SIG-M5 treated with dmso at 0.1 percent for 504 hours (cell line): Measurements from ENCODE around the gene CAMSAP2.
A peak's percentile ranks its signal among the peaks of the same experiment; 100 is the strongest.
"Not testable (repeated sequence)": the region's sequence is repeated elsewhere in the genome, so short reads cannot be mapped to it uniquely, and the experiment has no call there.

Experiments used
- DNase-seq: peaks from one replicate; lab custom pipeline; 2025; ENCODE audit not compliant: unreplicated experiment; lab: John Stamatoyannopoulos, UW

CAMSAP2 gene

DNA sequence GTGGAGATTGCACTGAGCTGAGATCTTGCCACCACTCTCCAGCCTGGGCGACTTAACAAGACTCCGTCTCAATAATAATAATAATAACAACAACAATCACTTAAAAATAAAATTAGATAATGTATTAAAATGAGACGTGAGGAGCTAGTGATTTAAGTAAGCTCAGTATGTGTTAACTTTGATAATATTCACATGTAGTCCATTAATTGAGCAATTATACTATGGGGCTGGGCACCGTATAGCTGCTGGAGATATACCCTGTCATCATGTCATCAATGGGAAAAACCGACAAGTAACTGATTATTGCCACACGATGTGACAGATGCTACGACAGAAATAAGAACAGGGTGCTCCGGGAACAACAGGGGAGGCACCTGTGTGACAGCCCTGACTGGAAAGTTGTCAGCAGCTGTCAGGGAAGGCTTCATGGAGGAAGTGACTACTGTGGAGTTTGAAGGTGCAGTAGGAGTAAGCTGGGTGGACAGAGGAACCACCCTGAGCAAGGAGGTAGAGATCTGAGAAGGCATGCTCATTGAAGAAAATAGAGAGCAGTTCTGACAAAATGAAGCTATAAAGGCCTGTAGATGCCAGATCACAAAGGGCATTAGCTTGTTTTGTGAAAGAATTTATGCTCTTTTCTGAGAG, 924 bp upstream of the CAMSAP2 start:
- DNase-seq = no peak

DNA sequence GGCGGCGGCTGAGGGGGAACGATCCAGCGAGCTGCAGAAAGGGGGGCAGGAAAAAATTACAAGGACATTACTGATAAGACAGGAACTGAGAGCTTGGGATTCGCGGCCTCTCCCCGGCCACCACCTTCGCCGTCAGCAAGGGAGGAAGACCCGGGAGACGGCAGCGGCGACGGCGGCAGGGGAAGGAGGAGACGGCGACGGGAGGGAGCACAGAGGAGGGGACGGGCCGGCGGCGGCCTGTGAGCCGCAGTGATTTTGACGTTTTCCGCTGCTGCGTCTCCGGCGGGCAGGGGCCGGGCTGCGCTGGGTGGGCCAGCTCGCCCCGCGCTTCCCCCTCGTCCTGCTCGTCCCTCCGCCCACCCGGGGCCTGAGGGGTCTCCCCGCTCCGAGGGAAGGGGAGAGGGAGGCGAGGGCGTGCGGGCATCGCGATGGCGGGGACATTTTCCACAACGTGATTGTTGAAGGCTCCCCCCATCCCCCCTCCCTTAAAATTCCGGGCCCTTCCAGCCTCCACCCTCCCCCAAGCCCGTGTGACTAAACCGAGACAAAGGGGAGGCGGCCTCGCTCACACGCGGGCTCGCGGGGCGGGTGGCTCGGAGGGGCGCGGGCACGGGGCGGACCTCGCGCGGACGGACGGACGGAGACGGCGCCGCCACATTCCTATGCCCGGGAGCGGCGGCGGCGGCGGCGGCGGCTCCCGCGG, 407 bp downstream of the CAMSAP2 start:
- DNase-seq = peak; percentile 67

DNA sequence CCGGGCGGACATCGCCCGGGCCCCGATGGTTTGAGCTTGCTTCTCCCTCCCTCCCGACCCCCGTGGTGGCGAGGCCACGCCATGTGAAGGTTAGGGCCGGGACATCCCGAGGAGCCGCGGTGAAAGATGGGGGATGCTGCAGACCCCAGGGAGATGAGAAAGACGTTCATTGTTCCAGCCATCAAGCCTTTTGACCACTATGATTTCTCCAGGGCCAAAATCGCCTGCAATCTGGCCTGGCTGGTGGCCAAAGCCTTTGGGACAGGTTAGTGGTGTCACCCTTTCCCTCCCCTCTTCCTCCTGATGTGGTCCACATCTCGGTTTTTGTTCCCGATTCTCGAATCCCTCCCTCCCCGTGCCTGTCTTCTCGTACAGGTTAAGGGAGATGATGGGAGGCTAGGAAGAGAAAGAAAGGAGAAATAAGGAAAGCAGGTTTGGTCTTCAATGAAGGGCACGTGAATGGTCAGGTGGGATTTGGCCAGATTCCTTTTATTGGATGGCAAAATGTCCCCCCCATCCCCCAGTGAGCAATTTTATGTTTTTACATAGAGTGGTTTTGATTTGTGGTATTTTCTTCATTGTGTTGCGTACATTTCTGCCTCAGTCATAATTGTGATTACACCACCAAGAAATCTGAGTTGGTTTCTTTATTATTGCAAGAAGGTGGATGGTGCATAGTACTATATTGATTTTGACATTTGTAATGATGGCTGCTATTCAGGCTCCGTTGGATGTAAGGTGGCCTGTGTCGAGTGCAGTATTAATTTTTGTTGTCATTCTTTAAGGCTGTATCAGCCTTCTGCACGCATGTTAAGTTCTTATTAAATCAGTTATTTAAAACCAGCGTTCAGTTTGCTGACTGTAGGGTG, 1.2 kb downstream of the CAMSAP2 start:
- DNase-seq = no peak

DNA sequence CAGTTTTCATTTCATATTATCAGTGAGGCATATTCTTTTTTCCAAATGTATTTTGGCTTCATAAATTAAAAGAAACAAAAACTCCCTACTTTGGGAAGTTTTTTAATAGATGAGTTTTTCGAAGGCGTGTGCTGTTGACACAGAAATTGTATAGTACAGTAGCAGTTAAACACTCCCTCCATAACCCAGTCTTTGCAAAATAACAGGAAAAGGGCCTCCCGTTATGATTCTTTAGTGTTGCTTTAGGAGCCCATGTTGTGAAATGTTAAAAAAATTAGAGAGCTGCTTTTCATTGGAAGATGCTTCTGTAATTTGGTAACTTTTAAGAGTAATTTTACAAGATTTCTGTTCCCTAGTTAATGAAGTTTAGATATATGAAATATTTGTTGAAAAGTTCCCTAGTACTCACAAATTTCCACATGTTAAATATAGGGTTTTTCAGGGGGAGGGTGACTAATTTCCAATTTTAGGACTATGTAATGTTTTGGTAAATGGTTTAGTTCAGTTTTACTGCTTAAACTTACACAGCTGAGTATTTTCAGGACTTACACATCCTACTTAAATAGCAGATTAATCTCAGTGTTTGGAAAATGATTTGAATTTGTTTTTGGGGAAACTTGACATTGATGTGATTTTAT, 2.0 kb downstream of the CAMSAP2 start:
- DNase-seq = peak; percentile 44

DNA sequence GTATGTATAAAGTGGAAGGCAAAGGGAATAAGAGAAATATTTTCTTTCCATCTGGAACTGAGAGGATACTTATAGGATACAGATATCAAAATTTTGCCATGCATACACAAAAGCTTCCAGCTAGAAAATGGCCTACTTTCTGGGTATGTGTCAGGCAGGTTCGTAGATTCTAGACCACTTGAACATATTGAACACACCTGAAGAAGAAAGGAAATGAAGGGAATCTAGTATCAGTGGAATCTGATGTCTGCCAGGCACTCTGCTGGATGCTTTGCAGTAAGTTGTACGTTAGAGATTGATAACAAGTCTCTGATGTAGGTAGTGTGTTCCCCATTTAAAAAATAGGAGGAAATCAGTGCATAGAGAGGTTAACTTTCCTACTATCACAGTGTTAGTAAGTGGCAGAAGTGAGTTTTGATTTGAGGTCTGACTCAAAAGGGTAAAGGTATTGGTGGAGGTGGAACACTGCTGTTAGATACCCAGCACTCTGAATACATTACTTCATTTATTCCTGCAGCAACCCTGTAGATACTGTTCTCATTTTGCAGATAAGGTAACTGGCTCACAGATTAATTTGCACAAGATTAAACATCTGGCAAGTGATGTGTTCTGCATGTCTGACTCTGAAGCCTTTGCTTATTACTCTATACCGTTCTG, 3.0 kb downstream of the CAMSAP2 start:
- DNase-seq = no peak

DNA sequence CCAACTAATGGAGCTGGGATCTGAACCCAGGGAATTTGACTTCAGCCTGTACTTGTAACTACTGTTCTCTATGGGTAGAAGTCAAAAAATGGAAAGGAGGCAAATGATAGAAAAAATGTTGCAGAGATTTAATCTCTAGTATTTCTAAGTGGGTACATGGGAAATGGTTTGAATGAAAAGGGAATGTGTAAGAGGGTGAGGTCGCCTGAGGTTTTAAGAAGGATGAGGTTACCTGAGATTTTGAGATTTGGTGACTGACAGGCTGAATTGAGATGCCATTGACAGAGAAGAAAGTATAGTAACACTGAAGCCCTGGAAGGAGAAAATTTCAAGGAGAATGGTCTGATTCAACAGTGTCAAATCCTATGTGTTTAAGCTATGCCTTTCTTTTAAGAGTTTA, 5.5 kb downstream of the CAMSAP2 start:
- no peak for DNase-seq

DNA sequence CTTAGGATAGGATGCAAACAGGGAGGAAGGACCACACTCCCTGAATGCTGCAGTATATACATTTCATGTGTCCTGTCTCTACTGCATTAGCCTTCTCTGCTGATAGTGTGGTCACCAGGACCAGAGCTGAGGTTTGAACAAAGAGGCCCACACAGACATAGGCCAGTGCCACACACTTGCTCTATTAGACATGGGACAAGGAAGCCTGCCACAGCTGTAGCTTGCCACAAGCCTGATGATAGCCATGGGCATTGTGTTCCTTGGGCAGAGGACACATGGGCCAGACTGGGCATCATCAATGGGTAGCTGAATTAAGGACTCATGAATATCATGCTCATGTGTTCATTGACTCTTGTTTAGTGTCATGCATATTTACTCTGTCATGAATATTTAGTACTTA, 10.4 kb downstream of the CAMSAP2 start:
- DNase-seq = no peak

DNA sequence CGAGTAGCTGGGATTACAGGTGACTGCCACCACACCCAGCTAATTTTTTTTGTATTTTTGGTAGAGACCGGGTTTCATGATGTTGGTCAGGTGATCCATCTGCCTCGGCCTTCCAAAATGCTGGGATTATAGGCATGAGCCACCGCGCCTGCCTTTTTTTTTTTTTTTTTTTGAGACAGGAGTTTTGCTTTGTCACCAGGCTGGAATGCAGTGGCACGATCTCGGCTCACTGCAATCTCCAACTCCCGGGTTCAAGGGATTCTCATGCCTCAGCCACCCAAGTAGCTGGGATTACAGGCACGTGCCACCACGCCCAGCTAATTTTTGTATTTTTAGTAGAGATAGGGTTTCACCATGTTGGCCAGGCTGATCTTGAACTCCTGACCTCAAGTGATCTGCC, 12.1 kb downstream of the CAMSAP2 start:
- not testable (repeated sequence) for DNase-seq

DNA sequence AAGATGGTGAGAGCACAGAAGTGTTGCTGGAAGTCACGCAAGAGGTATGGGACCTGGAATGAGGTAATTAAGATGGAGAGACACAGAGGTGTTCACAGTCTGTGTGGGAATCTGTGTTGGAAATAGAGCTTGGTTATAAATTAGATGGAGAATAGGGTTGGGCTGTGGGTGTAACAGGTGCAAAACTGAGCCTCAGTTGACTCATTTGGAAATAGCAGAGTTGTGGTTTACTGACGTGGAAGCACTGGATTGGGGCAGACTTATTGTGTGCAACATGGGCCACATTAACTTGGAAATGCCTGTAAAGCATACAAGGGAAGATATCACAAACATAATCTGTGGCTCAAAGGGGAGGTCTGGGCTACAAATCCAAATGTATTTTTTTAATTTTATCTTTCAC, 13.0 kb downstream of the CAMSAP2 start:
- no peak for DNase-seq

DNA sequence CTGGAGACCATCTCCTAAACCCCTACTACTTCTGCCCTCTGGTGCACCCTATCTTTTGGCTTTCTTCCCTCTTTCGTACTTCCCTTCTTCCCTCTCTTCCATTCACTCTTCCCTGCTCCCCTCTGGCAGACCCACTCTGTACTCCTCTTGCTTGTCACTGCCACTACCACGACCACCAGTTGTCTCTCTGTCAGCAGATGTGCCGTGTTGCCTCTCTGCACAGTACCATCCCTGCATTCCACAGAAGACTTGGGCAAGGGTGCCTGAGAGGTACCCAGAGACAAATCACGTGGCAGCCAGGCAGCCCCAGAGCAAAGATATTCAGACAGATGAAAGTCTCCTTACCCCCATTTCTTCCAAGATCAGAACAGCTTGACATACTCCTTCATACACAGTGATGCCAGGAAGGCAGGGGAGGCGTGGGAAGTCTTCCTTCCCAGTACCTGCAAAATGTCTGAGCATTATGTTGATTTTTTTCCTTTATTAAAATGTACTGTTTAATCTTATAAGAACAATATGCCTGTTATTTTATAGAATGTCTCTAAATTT, 15.0 kb downstream of the CAMSAP2 start:
- DNase-seq = no peak

DNA sequence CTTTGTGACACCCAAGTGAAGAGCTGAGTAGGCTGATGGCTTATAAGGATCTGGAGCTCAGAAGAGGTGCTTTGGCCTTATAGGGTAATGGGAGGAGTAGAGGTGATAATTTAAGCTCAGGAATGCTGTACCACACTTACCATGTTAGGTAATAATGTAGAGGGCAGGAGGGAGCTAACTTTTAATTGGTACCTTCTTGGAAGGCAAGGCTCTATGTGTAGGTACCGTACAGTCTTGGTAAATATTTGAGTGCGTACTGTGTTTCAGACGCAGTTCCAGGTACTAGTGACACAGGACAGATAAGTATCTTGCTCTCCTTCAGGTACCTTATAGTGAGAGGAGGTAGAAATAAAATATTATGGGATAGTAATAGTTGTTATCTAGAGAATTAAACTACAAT, 16.8 kb downstream of the CAMSAP2 start:
- no peak for DNase-seq

DNA sequence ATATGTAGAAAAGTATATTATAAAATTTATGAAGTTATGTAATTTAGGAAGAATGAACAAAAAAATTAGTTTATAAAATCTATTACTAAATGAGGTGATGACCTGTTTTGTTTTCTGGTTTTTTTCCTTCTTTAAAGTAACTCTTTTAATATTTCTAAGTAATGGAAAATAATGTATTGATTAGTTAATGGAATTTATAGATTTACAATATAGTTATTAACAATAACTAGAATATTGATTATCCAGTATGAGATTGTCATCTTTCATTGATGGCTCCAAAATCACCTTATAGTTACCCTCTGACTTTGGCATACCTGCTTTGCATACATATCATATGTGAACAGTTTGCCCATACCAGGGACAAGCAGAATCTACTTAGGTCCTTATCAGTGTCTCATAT, 23.4 kb downstream of the CAMSAP2 start:
- DNase-seq = no peak

DNA sequence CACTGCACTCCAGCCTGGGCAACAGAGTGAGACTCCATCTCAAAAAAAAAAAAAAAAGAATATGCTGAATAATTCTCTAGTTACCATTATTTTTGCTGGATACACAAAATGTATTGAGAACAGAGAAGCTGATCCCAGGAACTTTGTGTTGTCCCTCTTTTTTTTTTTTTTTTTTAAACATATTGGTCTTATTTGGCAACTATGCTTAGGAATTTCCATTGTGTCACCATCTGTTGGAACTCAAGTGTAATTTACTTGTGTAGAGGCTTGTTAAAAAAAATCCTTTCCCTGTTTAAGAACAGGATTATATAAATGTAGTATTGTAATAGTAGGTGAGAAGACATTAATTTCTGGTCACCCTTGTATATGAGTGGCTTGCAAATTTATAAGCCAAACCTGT, 28.6 kb downstream of the CAMSAP2 start:
- no peak for DNase-seq

DNA sequence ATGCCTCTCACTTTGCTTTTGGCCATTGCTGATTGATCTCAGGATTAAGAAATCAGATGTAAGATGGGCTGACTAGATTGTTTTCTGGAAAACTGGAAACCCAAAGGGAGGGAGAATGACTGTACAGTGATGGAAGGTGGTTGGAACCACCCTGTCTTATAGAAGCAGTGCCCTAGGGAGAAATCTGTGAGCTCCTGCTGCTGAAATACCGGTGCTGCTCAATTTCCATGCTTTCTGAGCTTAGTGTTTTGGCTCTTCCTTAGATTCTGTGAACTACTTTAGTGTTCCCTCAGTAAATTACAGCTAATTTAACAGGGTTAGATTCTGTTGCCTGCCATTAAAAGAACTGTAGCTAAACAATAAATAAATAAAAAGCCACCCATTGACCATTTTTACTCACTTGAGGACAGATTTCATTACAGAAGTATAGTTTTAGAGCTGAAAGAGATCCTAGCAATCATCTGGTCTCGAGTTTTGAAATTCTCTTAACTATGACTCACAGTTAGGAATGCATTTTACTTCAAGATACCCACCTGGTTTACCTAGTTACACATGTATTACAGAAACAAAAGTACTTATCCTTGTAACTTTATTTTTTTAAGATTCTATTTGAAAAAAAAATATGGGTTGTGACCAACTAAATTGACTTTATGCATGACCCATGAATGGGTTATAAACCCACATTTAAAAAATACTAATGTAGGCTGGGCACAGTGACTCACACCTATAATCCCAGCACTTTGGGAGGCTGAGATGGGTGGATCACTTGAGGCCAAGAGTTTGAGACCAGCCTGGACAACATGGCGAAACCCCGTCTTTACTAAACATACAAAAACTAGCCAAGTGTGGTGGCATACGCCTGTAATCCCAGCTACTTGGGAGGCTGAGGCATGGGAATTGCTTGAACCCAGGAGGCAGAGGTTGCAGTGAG, 33.2 kb downstream of the CAMSAP2 start:
- DNase-seq = no peak

DNA sequence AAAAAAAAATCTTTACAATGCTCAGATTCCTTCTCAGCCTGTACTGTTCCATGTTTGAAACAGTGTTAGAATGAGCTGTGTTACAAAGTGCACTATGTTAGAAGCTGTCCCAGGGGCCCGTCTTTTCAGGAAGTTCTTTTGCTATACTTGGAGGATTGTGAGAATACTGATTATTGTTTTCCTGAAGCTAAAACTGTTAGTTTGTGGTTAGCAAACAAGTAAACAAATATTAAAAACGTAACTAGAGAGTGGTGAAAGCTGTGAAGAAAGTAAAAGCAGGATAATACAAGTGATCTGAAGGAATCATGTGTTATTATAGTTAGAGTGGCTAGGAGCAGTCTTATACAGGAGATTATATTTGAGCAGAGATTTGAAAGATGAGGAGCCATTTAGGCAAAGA, 35.6 kb downstream of the CAMSAP2 start:
- no peak for DNase-seq

DNA sequence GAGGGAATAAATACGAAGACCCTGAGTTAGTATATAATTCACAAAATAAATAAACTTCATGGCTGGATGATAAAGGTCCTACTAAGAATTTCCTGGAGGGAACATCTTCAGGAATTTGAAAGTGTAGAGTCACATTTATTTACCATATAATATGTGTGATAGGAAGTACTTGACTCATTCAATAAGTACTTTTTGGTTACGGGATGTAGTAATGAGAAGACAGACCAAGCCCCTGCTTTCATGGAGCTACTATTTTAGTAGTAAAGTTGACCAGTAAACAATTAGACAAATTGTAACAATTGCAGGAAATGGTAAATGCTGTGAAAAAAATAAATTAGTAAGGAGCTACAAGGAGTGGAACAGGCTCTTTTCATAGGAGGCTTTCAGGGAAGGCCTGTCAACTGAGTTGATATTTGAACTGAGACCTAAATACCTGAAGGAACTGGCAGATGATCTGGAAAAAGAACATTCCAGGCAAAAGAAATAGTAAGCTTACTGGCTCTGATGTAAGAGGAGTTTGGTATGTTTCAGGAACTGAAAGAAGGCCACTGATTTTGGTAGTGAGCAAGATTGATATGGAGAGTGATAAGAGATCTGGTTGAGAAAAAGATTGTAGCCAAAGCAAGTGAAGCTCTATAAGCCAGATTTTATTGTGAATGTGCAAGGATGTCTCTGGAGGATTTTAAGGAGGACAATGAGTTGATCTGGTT, 36.2 kb downstream of the CAMSAP2 start:
- no peak for DNase-seq

DNA sequence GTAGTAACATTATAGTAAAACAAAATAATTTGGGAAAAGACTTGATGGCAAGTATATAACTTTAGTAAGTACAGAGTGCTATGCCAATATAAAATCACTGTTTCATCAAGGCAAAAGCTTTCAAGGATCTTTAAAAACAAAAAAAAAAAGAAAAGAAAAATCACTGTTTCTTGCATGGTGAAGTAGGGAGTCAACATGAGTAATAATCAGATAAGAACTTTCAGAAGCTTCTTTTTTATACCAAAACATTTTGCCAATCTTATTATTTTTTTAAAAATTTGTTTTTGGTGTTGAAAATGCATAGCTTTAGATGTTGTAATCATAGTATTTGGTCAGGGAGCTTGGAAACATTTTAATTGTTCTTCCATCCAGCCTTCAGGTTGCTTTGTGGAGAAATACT, 37.2 kb downstream of the CAMSAP2 start:
- no peak for DNase-seq

DNA sequence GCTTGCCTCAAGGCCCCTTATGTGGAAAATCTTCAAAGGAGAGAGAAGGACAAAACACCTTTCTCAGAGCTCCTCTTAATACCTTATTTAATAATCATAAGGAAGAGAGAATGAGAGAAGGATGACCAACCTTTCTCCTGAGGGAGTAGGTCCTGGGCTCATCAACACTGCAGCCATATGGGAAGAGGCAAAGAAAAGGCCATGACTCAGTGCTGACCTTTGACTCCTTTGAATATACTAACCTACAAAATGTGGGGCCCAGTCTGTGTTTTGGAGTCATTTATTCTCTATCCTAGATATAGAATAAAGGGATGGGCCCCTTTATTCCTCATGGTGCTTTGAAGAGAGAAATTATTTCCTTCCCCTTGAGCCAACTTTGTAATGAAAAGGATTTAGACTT, 38.3 kb downstream of the CAMSAP2 start:
- no peak for DNase-seq

DNA sequence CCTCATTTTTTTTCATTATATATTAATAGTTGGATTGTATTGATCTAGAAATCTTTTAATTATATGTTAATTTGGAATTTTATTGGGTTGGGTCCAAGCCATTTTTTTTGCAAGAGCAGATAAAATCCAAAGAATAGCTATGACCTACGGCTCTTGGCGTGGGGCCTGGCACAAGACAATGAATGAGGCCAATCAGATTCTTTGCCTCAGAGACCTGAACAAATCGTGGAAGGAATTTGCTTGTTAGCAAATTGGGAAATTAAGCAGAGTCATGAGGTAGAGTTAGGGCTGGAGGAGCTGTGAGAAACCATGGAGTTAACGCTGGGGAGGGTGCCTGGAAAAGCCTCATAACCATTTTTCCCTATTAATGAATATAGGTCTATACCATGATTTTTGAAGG, 40.1 kb downstream of the CAMSAP2 start:
- DNase-seq = no peak
